Measurements from ENCODE around the gene UBXN10. TPM values are rescaled to one million over a fixed set of nuclear protein-coding genes. Genes with fewer than 3 reads are reported as not detected.

Gene UBXN10
- total and polyA plus RNA-seq, 2 donors (not counting 3 experiments of a cell fraction or from before 2014, with no cell fraction given): not detected

GRCh38 chr1:20141001-20141400 lies 44.9 kb upstream of the UBXN10 start:
- Histone ChIP-seq H3K27ac (ENCODE audit: insufficient read depth, low read depth, low read length) (no peak overlapping the region), H3K9ac (replicated peaks; ENCODE audit: extremely low read depth, insufficient read depth, low read length) (no peak overlapping the region), H4K20me1 (replicated peaks; ENCODE audit: control insufficient read depth, extremely low read depth, insufficient read depth, low read length) (no peaks in the 10 kb centered on the region), H3K4me2 (ENCODE audit: insufficient read depth, low read length) (no peak overlapping the region), H3K9me3 (replicated peaks; ENCODE audit: control insufficient read depth, insufficient read depth, low read length) (no peaks in the 10 kb centered on the region), H2AFZ (ENCODE audit: low read depth, low read length) (no peak overlapping the region), H3K79me2 (ENCODE audit: control insufficient read depth, insufficient read depth, low read length) (no peaks in the 10 kb centered on the region), H3K4me3 (replicated peaks in 1 of 3; ENCODE audit: insufficient read depth in 1 of 3, low read depth in 1 of 3, low read length in 3 of 3) (no peak overlapping the region), H3K9me1 (replicated peaks; ENCODE audit: control insufficient read depth, extremely low read depth, insufficient read depth, low read length) (no peaks in the 10 kb centered on the region), H3K27me3 (ENCODE audit: control insufficient read depth in 2 of 2, insufficient read depth in 2 of 2, low read length in 2 of 2) (no peaks in the 10 kb centered on the region), H3K36me3 (ENCODE audit: control insufficient read depth in 2 of 2, extremely low read depth in 1 of 2, insufficient read depth in 2 of 2, low read length in 2 of 2) (no peaks in the 10 kb centered on the region), H3K4me1 (ENCODE audit: control insufficient read depth, extremely low read depth, insufficient read depth, low read length) (no peaks in the 10 kb centered on the region)
- BruUV-seq (replicated peaks): no TSS peak
- ChIA-PET POLR2A (no interaction called here), CTCF (no interaction called here)
- TF ChIP-seq MAX (IDR thresholded peaks at IDR 0.05; ENCODE audit: insufficient read depth, insufficient read length) (no peak), POLR2AphosphoS5 (IDR thresholded peaks at IDR 0.05; ENCODE audit: insufficient read depth, low read depth, low read length) (no peak), JUN (IDR thresholded peaks at IDR 0.05; ENCODE audit: borderline replicate concordance, insufficient read depth, insufficient read length, low read depth) (no peak), EZH2 (IDR thresholded peaks at IDR 0.05; ENCODE audit: borderline replicate concordance, low read depth, low read length, severe bottlenecking) (no peak), GATA2 (IDR thresholded peaks at IDR 0.05; ENCODE audit: insufficient read depth, insufficient read length, low read depth, low read length) (no peak), POLR2A (IDR thresholded peaks at IDR 0.05; ENCODE audit: low read depth, low read length) (no peak)
- dilution Hi-C loops (cut with MboI; ENCODE audit: extremely low pct_ligation_motif_present, low sequenced_read_pairs) (no loop called here), intact Hi-C loops (cut with micrococcal nuclease) (no loop called here)
- DNase-seq (ENCODE audit: low read depth, low spot score): no peak
- FAIRE-seq: no peak

- Histone ChIP-seq H3K9me3 (replicated peaks; ENCODE audit: control insufficient read depth, insufficient read depth, low read length) (no peaks in the 10 kb centered on the region), H3K4me1 (ENCODE audit: control insufficient read depth, extremely low read depth, insufficient read depth, low read length) (no peaks in the 10 kb centered on the region), H3K27ac (ENCODE audit: insufficient read depth, low read depth, low read length) (no peak overlapping the region), H3K36me3 (ENCODE audit: control insufficient read depth in 2 of 2, extremely low read depth in 1 of 2, insufficient read depth in 2 of 2, low read length in 2 of 2) (no peaks in the 10 kb centered on the region), H3K79me2 (ENCODE audit: control insufficient read depth, insufficient read depth, low read length) (no peaks in the 10 kb centered on the region), H3K27me3 (ENCODE audit: control insufficient read depth in 2 of 2, insufficient read depth in 2 of 2, low read length in 2 of 2) (no peaks in the 10 kb centered on the region), H2AFZ (ENCODE audit: low read depth, low read length) (no peak overlapping the region), H3K4me3 (replicated peaks in 1 of 3; ENCODE audit: insufficient read depth in 1 of 3, low read depth in 1 of 3, low read length in 3 of 3) (no peak overlapping the region), H3K4me2 (ENCODE audit: insufficient read depth, low read length) (no peak overlapping the region), H4K20me1 (replicated peaks; ENCODE audit: control insufficient read depth, extremely low read depth, insufficient read depth, low read length) (no peaks in the 10 kb centered on the region), H3K9me1 (replicated peaks; ENCODE audit: control insufficient read depth, extremely low read depth, insufficient read depth, low read length) (no peaks in the 10 kb centered on the region), H3K9ac (replicated peaks; ENCODE audit: extremely low read depth, insufficient read depth, low read length) (no peak overlapping the region)
- BruUV-seq (replicated peaks): no TSS peak
- DNase-seq (ENCODE audit: low read depth, low spot score) (no peak), FAIRE-seq (no peak)
- dilution Hi-C loops (cut with MboI; ENCODE audit: extremely low pct_ligation_motif_present, low sequenced_read_pairs) (no loop called here), intact Hi-C loops (cut with micrococcal nuclease) (no loop called here)
- CTCF ChIA-PET: no interaction called here
- TF ChIP-seq POLR2AphosphoS5 (IDR thresholded peaks at IDR 0.05; ENCODE audit: insufficient read depth, low read depth, low read length) (no peak), FOS (IDR thresholded peaks at IDR 0.05; ENCODE audit: borderline replicate concordance, insufficient read depth, low read length) (no peak), JUN (IDR thresholded peaks at IDR 0.05; ENCODE audit: borderline replicate concordance, insufficient read depth, insufficient read length, low read depth) (no peak), MYC (IDR thresholded peaks at IDR 0.05; ENCODE audit: low read depth, low read length) (no peak), GATA2 (IDR thresholded peaks at IDR 0.05; ENCODE audit: insufficient read depth, insufficient read length, low read depth, low read length) (no peak), EZH2 (IDR thresholded peaks at IDR 0.05; ENCODE audit: borderline replicate concordance, low read depth, low read length, severe bottlenecking) (no peak), POLR2A (IDR thresholded peaks at IDR 0.05; ENCODE audit: low read depth, low read length) (no peak), CTCF (IDR thresholded peaks at IDR 0.05; ENCODE audit: extremely low read depth in 1 of 2, insufficient read depth in 1 of 2, low read depth in 1 of 2, low read length in 2 of 2) (no peak), MAX (IDR thresholded peaks at IDR 0.05; ENCODE audit: insufficient read depth, insufficient read length) (no peak)
- POLR2A ChIA-PET: no interaction called here
Observed at GRCh38 chr1:20141466-20141865, 44.4 kb upstream of the UBXN10 start.

All from endothelial cell of umbilical vein (primary cell).